Measurements from ENCODE around the gene ATP10A.

Gene ATP10A

DNA sequence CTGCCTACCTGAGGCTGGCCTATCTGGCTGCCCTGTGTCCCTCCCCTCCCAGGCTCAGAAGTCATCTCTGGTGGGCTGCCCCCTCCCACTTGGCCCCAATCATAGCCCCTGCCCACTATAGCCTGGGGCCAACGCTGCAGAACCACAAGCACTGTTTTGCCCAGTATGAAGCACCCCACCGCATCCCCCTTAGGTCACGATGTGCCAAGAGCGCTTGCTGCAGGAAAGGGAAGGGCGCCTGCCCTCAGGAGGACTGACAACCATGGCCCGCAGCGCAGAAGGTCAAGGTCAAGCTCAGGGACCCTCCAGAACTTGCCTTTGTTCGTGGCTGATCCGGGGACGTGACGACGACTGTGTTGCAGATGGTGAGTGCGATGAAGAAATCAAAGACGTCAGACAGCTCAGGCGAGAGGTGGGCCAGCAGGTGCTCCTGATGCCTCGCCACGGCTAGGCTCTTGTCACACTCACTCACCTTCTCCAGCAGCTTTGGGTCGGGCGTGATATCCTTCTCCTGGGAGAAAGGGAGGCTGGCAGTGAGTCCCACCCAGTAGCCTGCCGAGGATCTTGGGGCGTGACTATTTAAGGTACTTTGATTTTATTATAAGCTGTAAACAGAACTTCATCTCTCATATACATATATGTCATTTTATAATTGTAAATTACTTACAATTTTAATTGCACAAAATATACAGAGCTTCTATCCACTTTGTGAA lies 146.6 kb downstream of the ATP10A start:
- no peak for DNase-seq (ENCODE audit: low spot score)

DNA sequence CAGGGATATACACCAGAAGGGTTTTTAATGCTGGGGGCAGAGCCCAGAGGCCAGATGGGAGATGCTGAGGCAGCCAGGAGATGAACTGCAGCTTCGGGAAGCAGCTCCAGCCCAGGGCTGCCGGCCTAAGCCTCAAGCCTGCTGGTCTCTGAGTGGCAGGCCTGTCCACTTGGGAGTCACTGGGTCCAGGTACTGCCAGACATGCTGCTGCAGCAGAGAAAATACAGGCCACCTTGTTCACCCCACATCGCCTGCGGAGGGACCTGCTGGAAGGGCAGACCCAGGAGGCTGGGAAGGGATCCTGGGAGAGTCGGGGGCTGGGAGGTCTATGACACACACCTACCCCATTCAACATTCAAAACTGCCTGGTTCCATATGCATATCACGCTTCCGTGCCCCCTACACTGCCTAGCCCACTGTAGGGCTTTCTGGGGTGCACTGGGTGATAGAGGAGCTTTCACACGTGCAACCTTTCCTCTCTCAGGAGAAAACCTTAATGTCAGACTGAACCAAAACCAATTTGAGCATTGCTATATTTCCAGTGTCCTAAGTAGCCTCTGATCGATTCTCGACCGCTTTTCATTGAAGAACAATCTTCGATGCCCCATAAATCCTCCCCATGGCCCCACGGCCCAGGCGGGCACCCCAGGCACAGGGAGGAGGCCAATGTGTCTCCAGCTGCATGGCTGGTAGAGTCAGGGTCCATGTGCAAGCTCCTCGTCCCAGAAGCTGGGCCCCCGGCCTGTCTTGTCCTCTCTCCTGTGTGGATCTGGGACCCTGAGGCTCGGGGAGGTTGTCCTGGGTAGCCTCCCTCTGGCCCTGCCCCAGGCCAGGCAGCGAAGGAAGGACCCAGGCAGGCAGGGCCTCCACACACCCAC lies 147.4 kb downstream of the ATP10A start:
- no peak for DNase-seq (ENCODE audit: low spot score)

DNA sequence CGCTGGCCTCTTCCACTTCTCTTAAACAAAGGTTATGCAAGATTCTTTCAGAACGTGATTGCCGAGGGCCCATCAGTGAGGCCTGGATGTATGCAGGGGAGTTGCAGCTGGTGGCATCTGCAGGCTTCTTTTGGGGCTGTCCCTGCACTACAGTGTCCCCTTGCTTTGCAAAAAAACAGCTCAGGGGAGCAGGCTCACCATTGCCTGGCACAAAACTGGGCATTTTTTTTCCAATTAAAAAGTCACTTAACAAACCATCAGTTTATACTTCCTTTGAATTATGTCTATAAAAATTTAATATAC lies 148.6 kb downstream of the ATP10A start:
- no peak for DNase-seq (ENCODE audit: low spot score)

DNA sequence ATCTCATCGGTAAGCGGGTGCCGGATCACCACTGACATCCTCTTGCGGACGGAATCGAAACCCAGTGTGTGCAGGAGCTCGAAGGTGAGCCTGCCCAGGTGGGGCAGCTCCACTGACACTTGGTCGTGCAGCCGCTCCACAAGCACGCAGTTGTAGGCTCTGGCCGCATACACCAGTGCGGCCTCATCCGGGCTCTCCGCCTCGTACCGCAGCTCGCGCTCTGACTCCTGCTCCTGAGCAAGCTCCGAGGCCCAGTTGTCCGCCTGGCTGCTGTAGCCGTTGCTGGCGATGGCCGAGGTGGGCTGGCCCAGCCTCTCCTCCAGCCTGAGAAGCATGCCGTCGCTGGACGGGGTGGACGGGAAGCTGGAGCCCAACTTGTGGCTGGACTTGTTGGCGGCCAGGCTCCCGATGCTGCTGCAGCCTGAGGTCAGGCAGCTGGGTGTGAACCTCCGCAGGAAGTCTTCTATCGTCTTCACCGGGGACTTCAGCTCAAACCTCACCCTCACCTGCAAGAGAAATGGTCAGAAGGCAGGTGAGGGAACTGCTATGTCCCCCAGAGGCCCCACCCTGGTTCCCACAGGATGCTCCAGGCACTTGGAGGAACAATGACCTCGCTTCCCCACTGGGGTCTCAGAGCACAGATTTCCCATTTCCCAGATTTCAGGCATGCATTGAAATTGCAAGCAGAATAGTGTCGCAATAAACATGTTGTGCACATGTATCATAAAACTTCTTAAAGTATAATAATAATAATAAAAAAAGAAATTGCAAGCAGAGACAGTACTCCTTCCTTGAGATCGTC lies 149.2 kb downstream of the ATP10A start:
- DNase-seq (ENCODE audit: low spot score): no peak

DNA sequence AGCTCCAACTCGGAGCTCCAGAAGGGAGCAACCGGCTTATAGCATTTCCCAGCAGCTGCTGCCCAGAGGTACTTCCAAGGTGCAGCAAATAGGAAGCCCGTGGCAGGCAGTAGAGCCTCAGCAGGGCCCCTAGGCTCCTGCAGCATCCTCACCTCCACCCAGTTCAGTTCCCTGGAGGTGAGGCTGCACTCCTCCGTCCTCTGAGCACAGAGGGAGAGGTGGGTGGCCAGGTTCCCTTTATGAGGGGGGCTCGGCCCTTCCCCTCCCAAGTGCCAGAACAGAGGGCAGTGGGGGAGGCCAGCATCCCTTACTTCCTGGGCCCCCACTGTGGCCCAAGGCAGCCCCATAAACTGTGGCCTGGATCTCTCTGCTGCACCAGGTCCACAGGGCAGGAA lies 150.2 kb downstream of the ATP10A start:
- no peak for DNase-seq (ENCODE audit: low spot score)

DNA sequence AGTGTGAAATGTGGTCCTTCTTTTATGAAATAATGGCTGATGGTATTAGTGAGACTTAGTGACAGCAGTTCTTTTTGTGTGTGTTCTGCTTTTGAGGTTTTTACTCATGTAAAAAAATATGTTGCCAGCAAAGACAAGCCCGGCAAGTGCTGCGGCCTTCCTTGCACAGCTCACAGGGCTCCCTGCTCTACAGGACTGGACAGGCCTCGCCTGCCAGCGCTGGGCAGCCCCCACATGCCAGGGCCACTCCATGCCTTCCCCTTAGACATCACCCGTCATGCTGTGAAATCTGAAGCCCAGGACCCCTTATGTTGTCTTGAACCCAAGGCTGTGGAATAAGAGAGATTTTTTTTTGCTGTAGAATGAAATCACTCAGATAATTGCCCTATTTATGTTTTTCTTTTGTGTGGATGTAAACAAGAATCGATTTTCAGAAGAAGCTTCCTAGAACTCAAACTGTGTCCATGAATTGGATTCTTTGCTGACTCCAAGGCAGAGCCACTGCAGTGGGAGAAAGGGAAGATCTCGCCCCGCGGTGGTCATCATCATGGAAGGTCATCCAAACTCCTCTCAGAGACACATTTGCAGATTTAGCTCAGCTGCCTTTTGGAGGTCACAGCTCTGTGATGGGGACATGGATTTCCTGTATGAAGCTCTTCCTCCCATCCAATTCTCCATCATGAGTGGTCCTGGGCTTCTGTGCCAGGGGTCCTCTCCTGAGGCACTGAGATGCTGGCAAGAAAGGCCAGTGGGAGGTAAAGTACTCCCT lies 150.8 kb downstream of the ATP10A start:
- DNase-seq (ENCODE audit: low spot score): no peak

DNA sequence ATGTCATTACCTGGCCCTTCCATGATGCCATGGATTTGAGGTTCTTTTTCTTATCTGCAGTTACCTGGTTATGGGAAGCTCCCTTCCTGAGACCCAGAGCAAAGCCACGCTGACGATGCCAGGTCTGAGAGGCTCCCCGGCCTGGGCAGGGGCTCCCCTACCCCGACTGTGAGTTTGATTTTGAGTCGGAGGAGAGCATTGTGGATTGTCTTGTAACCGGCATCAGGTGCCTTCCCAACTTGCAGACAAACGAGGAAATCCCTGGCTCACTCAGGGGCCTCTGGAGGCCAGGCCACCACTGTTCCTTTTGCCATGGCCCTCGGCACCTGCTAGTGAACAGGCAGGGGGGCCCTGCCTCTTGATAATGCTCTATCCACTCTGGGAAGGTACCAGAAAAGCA lies 151.4 kb downstream of the ATP10A start:
- no peak for DNase-seq (ENCODE audit: low spot score)

DNA sequence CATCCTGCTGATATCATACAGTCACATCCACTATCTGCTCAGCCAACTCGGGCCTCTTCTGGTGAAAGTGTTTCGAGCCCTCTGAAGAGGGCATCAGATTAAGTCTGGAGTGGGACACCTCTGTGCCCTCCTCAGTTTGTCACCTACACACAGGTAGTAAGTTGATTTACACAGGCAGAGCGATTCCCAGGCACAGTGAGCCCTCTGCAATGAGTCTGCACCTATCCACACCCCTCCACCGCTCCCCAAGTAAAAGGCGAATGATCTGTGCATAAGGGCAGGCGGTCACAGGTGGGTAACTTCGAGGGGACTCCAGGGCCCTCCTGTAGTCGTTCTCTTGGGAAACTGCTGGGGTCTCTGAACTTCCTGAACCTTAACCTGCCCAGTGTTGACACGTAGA lies 152.0 kb downstream of the ATP10A start:
- no peak for DNase-seq (ENCODE audit: low spot score)

DNA sequence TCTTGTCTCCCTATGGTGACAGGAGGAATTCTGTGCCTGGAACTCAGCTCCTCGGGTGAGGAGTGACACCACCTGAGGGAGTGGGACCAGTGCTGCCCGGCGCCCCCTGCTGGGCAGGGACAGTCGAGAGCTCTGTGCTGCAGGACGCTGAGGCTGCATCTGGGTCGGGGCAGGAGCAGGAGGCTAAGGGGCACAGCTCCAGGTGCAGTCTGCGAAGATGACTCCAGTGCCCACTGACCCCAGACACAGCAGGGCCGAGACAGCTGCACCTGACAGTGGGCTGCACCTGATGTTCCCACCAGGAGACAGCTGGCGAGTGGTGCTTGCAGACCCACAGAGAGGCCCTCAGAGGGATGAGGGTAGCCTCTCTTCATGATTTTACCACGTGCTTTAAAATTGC lies 152.9 kb downstream of the ATP10A start:
- peak; percentile 33 for DNase-seq (ENCODE audit: low spot score)

DNA sequence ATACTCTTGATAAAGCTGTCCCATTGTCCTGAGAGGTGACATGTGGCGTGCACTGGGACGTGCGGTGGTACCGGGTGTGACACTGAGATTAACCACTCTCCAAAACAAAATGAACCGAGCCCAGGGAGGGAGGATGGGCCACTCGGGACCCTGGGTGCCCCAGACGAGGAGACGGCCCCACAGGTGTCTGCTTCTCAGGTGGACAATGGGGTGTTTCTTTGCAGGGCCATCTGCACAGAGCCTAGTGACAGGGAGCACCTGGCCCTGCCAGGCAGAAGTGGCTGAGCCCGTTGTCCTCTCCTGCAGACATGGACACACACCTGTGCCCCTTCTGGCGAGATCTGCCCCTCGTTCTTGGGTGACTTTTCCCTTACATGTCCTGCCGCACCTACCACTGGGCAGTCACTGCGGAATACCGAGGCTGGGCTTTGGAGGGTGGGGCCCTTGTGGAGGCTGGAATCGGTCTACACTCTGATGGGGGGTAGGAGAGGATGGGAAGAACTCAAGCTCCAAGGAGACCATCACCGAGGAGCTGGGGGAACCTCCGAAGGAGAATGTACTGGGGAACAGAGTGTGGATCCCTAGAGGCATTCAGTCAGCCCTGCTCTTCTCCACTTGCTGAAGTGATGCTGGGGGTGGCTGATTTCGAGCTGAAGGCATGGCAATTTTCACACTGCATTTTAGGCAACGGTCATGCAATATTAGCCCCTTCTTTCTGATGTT lies 153.5 kb downstream of the ATP10A start:
- no peak for DNase-seq (ENCODE audit: low spot score)

DNA sequence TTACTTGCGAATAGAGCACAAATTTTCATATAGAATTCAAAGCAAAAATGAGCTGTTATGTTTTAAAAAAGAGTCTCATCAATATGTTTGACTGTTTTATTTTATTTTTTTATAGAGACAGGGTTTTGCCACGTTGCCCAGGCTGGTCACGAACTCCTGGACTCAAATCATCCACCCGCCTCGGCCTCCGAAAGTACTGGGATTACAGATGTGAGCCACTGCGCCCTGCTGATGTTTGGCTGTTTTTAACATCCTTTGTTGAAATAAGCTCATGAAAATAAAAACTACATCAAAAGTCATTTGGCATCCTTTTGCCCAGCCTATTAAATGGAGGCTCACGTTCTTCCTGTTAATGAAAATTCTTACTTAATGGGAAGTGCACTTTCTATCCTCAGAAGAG lies 154.7 kb downstream of the ATP10A start:
- DNase-seq (ENCODE audit: low spot score): no peak

DNA sequence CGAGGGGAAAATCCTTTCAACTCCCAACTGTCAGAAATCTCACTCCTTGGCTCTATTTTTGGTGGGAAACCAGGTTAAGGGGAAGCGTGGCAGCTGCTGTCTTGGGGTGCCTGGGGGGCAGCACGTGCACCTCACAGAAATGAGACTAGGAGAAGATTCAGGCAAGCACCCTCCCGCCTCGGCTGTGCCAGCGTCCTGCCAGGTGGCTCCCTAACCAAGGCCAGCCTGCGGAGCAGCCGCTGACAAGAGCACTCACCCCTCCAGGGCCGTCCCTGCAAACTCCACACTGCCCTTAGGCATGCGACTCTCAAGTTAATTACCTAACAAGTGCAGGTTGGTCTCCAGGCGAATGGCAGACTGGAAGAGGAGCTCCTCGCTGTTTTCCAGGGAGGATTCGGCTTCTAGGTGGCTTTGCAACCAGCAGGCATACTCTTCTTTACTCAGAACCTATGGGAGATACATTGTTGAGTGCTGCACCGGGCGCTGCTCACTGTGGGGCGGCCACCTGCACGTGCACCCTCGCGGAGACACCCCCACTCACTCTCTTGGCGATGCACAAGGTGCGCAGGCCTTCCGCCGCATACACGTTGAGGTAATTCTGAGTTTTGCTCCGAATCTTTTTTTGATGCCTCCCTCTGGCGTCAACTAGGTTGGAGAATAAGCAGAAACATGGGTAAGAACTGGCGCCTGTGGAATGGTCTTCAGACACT lies 155.3 kb downstream of the ATP10A start:
- DNase-seq (ENCODE audit: low spot score): no peak

DNA sequence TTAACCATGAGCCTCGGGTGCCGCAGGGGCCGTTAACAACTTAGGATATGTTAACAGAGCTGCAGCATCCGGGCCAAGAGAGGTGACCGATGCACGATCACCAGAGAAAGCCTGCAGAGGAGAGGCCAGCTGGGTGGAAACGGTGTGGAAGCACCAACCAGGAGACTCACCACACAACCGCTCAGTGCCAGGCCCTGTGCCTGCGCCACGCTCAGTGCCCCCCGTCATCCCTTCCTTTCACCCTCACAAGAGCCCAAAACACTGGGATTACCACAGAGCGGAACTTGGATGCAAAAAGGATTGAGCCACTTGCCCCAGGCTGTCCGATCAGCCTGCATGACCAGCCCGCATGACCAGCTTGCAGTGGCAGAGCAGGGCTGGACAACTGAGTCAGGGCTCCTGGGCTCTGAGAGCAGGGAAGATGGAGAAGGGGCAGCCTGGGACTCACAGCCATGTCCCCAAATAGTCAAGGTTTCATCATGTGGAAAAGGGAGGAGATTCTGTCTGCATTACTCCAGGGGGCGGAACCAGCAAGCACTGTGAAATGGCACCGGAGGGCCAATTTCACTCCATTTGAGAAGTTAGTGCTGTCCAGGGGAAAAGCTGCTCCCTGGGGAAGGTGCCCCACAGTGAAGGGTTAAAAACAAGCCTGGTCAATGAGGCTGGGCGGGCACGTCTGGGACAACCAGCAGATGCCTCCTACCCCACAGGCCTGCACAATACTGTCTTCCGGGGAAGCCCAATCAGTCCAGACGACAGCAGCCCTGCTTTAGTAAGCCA lies 156.8 kb downstream of the ATP10A start:
- DNase-seq (ENCODE audit: low spot score): no peak

DNA sequence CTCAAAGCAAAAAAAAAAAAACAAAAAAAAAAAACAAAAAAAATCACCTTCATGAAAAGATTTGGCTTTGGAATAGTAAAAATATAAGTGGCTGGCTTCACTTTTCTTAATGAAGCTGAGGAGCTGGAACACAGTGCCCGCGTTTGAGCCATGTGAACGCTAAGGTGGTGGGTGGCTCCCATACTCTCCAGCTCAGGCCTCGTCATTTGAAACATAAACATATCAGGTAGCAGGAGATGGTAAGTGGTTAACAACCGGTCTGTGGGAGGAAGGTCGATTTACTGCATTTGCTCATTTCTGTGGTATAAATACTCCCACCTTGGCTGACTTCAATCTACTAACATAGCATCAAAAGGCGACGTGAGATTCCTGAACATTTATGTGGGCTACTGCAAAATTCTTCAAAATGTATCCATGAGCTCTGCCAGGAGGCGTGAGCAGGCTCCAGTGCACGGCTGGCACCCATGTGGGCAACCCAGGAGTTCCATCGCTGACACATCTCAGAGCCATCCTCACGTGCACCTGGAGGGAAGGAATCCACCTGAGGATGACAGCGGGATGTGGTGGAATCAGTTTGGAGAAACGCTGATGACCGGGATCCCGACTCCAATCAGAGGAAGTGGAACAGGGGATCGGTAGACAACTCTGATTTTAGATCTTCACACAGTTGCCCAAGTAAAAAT lies 157.6 kb downstream of the ATP10A start:
- no peak for DNase-seq (ENCODE audit: low spot score)

DNA sequence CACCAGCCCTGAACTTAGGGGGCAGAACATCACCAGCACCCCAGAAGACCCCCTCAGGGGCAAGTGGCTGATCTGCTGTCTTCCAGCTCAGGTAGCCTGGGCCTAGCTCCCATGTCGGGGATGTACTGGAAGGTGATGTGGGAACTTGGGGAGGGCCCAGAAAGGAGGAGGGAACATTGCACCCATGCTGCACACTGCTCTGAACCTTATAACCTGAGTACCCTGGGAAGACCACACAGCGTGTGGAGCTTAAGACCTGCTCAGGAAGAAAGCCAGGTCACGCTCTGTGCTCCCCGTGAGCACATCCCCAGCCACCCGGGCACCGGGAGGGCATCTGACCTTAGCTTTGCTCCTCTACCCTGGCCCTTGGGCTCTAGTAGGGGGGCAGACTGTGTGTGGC lies 159.4 kb downstream of the ATP10A start:
- no peak for DNase-seq (ENCODE audit: low spot score)

DNA sequence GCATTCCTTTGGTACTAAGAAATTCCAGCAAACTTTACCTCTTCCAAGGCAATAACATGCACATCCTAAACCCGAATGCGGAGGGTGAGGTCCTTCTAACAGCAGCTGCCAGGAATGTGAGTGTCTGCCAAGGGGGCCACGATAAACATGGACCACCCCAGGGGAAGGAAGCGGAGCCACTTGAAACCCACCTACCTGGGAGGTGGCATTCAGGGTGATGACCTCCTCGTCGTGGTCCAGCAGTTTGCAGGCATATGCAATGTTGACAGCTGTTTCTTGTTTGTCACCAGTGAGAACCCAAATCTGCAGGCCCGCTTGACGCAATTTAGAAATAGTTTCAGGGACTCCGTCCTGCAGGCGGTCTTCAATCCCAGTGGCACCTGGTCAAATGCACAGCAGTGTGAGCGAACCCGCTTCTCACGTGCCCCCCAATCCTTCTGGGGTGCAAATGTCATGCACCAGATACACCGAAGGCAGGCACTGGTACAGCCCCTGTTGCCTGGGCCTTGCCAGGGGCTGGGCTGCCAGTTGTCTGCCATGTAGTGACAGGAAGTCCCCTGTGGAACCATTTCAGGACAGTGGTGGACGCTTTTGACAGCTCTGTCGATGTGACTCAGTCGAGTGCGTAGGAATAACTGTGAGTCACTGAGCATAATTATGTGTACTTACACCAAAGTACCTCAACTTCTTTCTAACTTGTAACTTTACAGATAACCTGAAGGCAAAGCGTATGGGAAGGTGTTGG lies 161.2 kb downstream of the ATP10A start:
- no peak for DNase-seq (ENCODE audit: low spot score)

DNA sequence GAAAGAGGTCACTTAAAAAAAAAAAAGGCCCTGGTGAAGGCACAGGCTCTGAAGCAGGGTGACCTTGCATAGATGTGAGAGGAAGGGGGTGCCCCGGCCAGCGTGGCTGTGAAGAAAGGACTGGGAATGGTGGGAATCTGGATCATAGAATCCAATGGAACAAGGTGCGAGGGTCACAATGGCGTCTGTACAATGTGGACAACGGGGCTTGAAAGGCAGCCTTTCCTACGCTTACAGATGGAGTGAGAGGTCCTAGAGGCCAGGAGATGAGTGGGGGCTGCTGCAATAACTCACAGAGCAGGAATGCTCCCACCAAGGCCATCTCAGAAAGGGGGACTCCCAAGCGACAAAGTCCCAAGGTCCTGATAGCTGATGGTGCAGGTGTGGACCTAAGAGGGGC lies 162.2 kb downstream of the ATP10A start:
- no peak for DNase-seq (ENCODE audit: low spot score)

DNA sequence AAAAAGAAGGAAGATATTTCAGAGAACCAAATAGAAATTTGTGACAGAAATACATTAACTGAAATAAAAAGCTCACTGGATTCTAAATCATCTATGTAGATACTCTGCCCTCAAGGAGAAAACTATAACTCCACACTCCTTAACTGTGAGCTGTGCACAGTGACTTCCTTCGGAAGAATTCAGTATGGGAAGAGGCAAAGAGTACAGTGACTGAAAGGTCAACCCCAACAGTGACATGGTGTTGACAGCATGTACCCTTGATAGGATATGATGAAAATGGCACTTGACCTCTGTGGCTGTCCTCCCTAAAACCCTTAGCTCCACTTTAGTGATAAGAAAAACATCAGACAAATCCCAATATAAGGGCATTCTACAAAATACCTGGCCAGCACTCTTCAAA lies 165.5 kb downstream of the ATP10A start:
- DNase-seq (ENCODE audit: low spot score): no peak

Measured in HuH-7 (cell line).